GM21723 (cell line): ENCODE results near the gene AKAP13.
"Not testable (repeated sequence)": the region's sequence is repeated elsewhere in the genome, so short reads cannot be mapped to it uniquely, and the experiment has no call there.

Experiments
- ATAC-seq: cut with Tn5 transposase; IDR thresholded peaks from one replicate; pipeline ENCODE4 v1.9.1; 2021; ENCODE audit warnings: mild to moderate bottlenecking, moderate library complexity; ENCODE audit not compliant: unreplicated experiment

AKAP13 gene

GRCh38 chr15:85520650-85521049 lies 140.2 kb downstream of the AKAP13 start:
- no peak for ATAC-seq

- no peak for ATAC-seq
Measured at GRCh38 chr15:85523530-85523929, 143.1 kb downstream of the AKAP13 start.

- ATAC-seq: peak; percentile 70
Measured at GRCh38 chr15:85525755-85526154, 145.4 kb downstream of the AKAP13 start.

GRCh38 chr15:85527895-85528294 lies 147.5 kb downstream of the AKAP13 start:
- ATAC-seq: no peak

GRCh38 chr15:85530079-85530478 lies 149.7 kb downstream of the AKAP13 start:
- ATAC-seq: no peak

GRCh38 chr15:85531083-85531482 lies 150.7 kb downstream of the AKAP13 start:
- no peak for ATAC-seq

GRCh38 chr15:85532689-85533088 lies 152.3 kb downstream of the AKAP13 start:
- no peak for ATAC-seq

GRCh38 chr15:85534031-85534430 lies 153.6 kb downstream of the AKAP13 start:
- peak; percentile 97 for ATAC-seq

GRCh38 chr15:85535533-85536330 lies 155.3 kb downstream of the AKAP13 start:
- not testable (repeated sequence) for ATAC-seq

GRCh38 chr15:85536341-85536740 lies 155.9 kb downstream of the AKAP13 start:
- ATAC-seq: no peak

GRCh38 chr15:85539491-85539890 lies 159.1 kb downstream of the AKAP13 start:
- ATAC-seq: no peak

- ATAC-seq: no peak
Measured at GRCh38 chr15:85540085-85540797, 159.8 kb downstream of the AKAP13 start.

GRCh38 chr15:85541744-85542143 lies 161.3 kb downstream of the AKAP13 start:
- no peak for ATAC-seq

GRCh38 chr15:85542488-85542887 lies 162.1 kb downstream of the AKAP13 start:
- ATAC-seq: no peak

- ATAC-seq: no peak
Measured at GRCh38 chr15:85542895-85543331, 162.5 kb downstream of the AKAP13 start.

- ATAC-seq: no peak
Measured at GRCh38 chr15:85543741-85544155, 163.3 kb downstream of the AKAP13 start.

- ATAC-seq: no peak
Measured at GRCh38 chr15:85545185-85545584, 164.8 kb downstream of the AKAP13 start.

- no peak for ATAC-seq
Measured at GRCh38 chr15:85545752-85546151, 165.3 kb downstream of the AKAP13 start.

- no peak for ATAC-seq
Measured at GRCh38 chr15:85547386-85547785, 167.0 kb downstream of the AKAP13 start.

- ATAC-seq: no peak
Measured at GRCh38 chr15:85550283-85550682, 169.9 kb downstream of the AKAP13 start.

- ATAC-seq: no peak
Measured at GRCh38 chr15:85551221-85551832, 170.9 kb downstream of the AKAP13 start.
